ENCODE data around the gene QRFP. TPM values are rescaled to one million over a fixed set of nuclear protein-coding genes. Genes with fewer than 3 reads are reported as not detected.

QRFP gene
- total RNA-seq, 2 donors from 2014 or later: not detected

DNA sequence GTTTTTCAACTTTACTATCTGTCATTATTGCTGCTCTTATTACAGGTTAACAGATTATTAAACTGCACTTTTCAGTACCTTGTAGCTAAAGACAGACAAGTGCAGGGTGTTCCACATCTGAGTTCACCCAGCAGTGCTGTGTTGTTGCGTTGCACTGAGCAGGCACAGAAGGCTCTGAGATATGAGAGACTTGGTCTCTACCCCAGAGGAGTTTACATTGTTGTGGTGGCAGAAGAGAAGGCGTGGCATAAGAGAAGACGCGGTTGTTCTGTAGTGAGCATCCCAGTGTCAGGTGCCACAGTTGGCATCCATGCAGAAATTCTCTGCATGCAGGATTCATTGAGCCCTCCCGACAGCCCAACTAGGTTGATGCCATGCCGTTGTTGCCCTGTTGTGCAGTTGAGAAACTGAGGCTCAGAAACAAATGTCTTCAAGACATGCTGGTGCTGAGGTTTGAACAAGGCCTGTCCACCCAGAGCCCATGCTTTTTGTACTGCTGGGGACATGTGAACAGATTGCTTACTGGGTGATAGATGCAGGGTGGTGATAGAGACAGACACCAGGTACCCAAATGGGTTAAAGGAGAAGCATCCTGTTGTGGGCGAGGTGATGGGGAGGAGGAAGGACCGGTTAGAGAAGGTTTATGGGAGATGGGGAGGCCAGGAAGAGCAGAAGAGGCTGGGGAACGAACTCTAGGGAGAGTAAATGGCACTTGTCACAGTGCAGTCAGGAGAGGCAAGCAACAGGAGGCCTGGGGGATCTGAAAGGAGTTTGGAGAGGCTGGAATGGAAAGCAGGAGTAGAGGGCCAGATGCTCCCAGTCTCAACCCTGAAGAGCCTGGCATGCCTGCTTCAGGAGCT is 53.3 kb downstream of the QRFP start:
- Histone ChIP-seq H3K27me3 (no peaks in the 10 kb centered on the region), H3K27ac (peak overlapping the region; percentile 81 to 83), H3K36me3 (no peaks in the 10 kb centered on the region), H3K9me3 (no peaks in the 10 kb centered on the region), H3K4me3 (no peak overlapping the region), H3K4me1 (peaks cover 0 to 87% of the 10 kb centered on the region in 2 donors)
- TF ChIP-seq CTCF (IDR thresholded peaks at IDR 0.05): no peak
- DNase-seq (ENCODE audit: low spot score): peak; percentile 51

Other genes with a start within 250 kb of the QRFP start
- gene PRDM12, start 232.2 kb downstream of the QRFP start, total RNA-seq: not detected
- gene EXOSC2, start 203.0 kb downstream of the QRFP start, total RNA-seq: 10 to 100 TPM in 1 of 2 donors, 1 to 10 TPM in 1; 7.3 to 15.9 TPM
- gene ABL1, start 61.6 kb downstream of the QRFP start, total RNA-seq: 10 to 100 TPM; 26.3 to 38.9 TPM
- 1 to 10 TPM in 1 of 2 donors, under 1 TPM in 1; 0.20 to 4.6 TPM for gene FIBCD1, start 42.4 kb upstream of the QRFP start, total RNA-seq
- gene LAMC3, start 112.4 kb upstream of the QRFP start, total RNA-seq: 1 to 10 TPM in 1 of 2 donors, under 1 TPM in 1; 0.56 to 1.6 TPM
- gene AIF1L, start 199.7 kb upstream of the QRFP start, total RNA-seq: 10 to 100 TPM; 15.4 to 27.3 TPM
- 10 to 100 TPM; 29.5 to 31.6 TPM for gene NUP214, start 228.8 kb upstream of the QRFP start, total RNA-seq

Measured in right atrium auricular region (tissue), 2 donors.